Heart left ventricle (tissue), 13 donors: Measurements from ENCODE around the gene HYOU1.

Experiments
- CTCF ChIP-seq, 12 donors: fragments of 200-600 bp; sonication (generic) in 4 of 12; IDR thresholded peaks; one replicate each; pipeline versions ENCODE4 v1.5.0 to v1.8.0; 2018 to 2022; ENCODE audit warnings: antibody characterized with exemption in 12 of 12, mild to moderate bottlenecking in 5 of 12
- POLR2A ChIP-seq, 2 donors: fragments of 450-650 bp; IDR thresholded peaks; one replicate each; pipeline ENCODE4 v1.6.1; 2017; ENCODE audit warnings: antibody characterized with exemption in 2 of 2, mild to moderate bottlenecking in 2 of 2, moderate library complexity in 2 of 2
- donor health status: ischemic (EF 13 %, LVEDD 7.1; RV severe dilation, severe dysfunction).
- donor health status: DM: no; HTN: yes; CAD: no.
- donor health status: DM: no; HTN: no; CAD: no.
- donor health status: ischemic (EF 25% LVEDD 6.9; RV normal size, moderate dysfunction).
- donor health status: ischemic (EF 25% LVEDD 5.7; RV mildly dilated, moderate dysfunction).
- donor health status: ischemic (EF 35%, LVEDD 5.7; RV mildly dilated, moderate dysfunction).
- donor health status: nonischemic (EF 11% LVEDD 7.7; RV severe dilation, severe dysfunction).
- donor health status: DM: yes; HTN: yes; CAD: no.
- donor health status: PGD.
- donor health status: ischemic (EF 29% LVEDD 5.4; RV normal size, mild dysfunction).
- donor health status: nonischemic (EF 23%, LVEDD 6.1; RV moderate dilation, normal function).

- TF ChIP-seq CTCF (IDR thresholded peaks at IDR 0.05): no peak
- no peak for TF ChIP-seq POLR2A (IDR thresholded peaks at IDR 0.05)
These were observed 28.0 kb downstream of the HYOU1 start for GRCh38 chr11:119029069-119029339.
